WTC11 (cell line): ENCODE data around the gene GAL3ST3. TPM values are rescaled to one million over a fixed set of nuclear protein-coding genes. Genes with fewer than 3 reads are reported as not detected.

Source experiments
- ATAC-seq: fragments of 200-7000 bp; cut with Tn5 transposase; 2 replicates; pipeline ENCODE4 v1.10.0; 2021; ENCODE audit warnings: mild to moderate bottlenecking, moderate library complexity
- CTCF ChIA-PET: fragments of 300-600 bp; sonication (Branson Sonifier 250); formaldehyde crosslinking; loops from one replicate; lab custom pipeline; 2021; ENCODE audit warnings: antibody characterized with exemption; lab: Charles Lee
- POLR2A ChIA-PET: fragments of 350-600 bp; sonication (Branson Sonifier 250); formaldehyde crosslinking; loops from one replicate; lab custom pipeline; 2021; ENCODE audit warnings: antibody characterized with exemption; lab: Charles Lee
- DNase-seq: peaks from one replicate; pipeline ENCODE4 v3.0.0; 2021; ENCODE audit warnings: low spot score
- H3K27ac Mint-ChIP-seq: 2 replicates; pipeline ENCODE4 v1.8.0; 2021; ENCODE audit warnings: mixed read lengths
- H3K27me3 Mint-ChIP-seq: 2 replicates; pipeline ENCODE4 v1.8.0; 2021; ENCODE audit warnings: low read depth, mild to moderate bottlenecking, moderate library complexity, mixed read lengths
- H3K36me3 Mint-ChIP-seq: 2 replicates; pipeline ENCODE4 v1.8.0; 2021; ENCODE audit warnings: mixed read lengths
- H3K4me1 Mint-ChIP-seq: 2 replicates; pipeline ENCODE4 v1.8.0; 2022; ENCODE audit warnings: mixed read lengths
- H3K4me3 Mint-ChIP-seq: 2 replicates; pipeline ENCODE4 v1.8.0; 2021; ENCODE audit warnings: mild to moderate bottlenecking, moderate library complexity, mixed read lengths
- H3K9me3 Mint-ChIP-seq: 2 replicates; pipeline ENCODE4 v1.8.0; 2021; ENCODE audit warnings: mixed read lengths
- CBFB ChIP-seq: sonication (generic); formaldehyde crosslinking; IDR thresholded peaks from 2 replicates; pipeline ENCODE4 v1.8.1; 2022; ENCODE audit warnings: mild to moderate bottlenecking, low read depth, missing genetic modification reagents
- CREB1 ChIP-seq: sonication (generic); formaldehyde crosslinking; IDR thresholded peaks from 2 replicates; pipeline ENCODE4 v1.8.0; 2023; ENCODE audit warnings: mild to moderate bottlenecking, missing genetic modification reagents
- ELF4 ChIP-seq: sonication (generic); formaldehyde crosslinking; IDR thresholded peaks from 2 replicates; pipeline ENCODE4 v1.8.1; 2022; ENCODE audit warnings: low read depth, mild to moderate bottlenecking, moderate library complexity, missing genetic modification reagents
- EMX1 ChIP-seq: fragments of 250-450 bp; sonication (Bioruptor Pico); IDR thresholded peaks from 2 replicates; pipeline ENCODE4 v1.8.0; 2021; ENCODE audit warnings: mild to moderate bottlenecking
- ESRRA ChIP-seq: sonication (generic); formaldehyde crosslinking; IDR thresholded peaks from 2 replicates; pipeline ENCODE4 v1.8.1; 2022; ENCODE audit warnings: mild to moderate bottlenecking, missing genetic modification reagents, borderline replicate concordance
- FOXJ3 ChIP-seq: sonication (generic); formaldehyde crosslinking; IDR thresholded peaks from 2 replicates; pipeline ENCODE4 v1.9.0; 2021; ENCODE audit warnings: missing genetic modification reagents, mild to moderate bottlenecking, borderline replicate concordance
- FOXP1 ChIP-seq: sonication (generic); formaldehyde crosslinking; IDR thresholded peaks from 2 replicates; pipeline ENCODE4 v1.8.0; 2022; ENCODE audit warnings: missing genetic modification reagents, mild to moderate bottlenecking, moderate library complexity, borderline replicate concordance
- GTF2I ChIP-seq: fragments of 250-450 bp; sonication (Bioruptor Pico); conservative IDR thresholded peaks from 2 replicates; pipeline ENCODE4 v1.4.0; 2021; ENCODE audit warnings: mild to moderate bottlenecking
- HMGA2 ChIP-seq: fragments of 250-450 bp; sonication (Bioruptor Pico); IDR thresholded peaks from 2 replicates; pipeline ENCODE4 v1.4.0; 2021; ENCODE audit warnings: mild to moderate bottlenecking, moderate library complexity
- IRF2 ChIP-seq: sonication (generic); formaldehyde crosslinking; IDR thresholded peaks from 2 replicates; pipeline ENCODE4 v1.8.0; 2022; ENCODE audit warnings: low read depth, missing genetic modification reagents, borderline replicate concordance
- JAZF1 ChIP-seq: fragments of 250-450 bp; sonication (Bioruptor Pico); IDR thresholded peaks from 2 replicates; pipeline ENCODE4 v1.9.0; 2021; ENCODE audit warnings: moderate library complexity, mild to moderate bottlenecking, inconsistent platforms
- NR1H2 ChIP-seq: sonication (generic); formaldehyde crosslinking; IDR thresholded peaks from 2 replicates; pipeline ENCODE4 v1.9.0; 2021; ENCODE audit warnings: mild to moderate bottlenecking, moderate library complexity, missing genetic modification reagents
- NR2C2 ChIP-seq: sonication (generic); formaldehyde crosslinking; IDR thresholded peaks from 2 replicates; pipeline ENCODE4 v1.8.0; 2022; ENCODE audit warnings: mild to moderate bottlenecking, missing genetic modification reagents
- RELA ChIP-seq: sonication (generic); formaldehyde crosslinking; IDR thresholded peaks from 2 replicates; pipeline ENCODE4 v1.8.1; 2022; ENCODE audit warnings: missing genetic modification reagents, mild to moderate bottlenecking, borderline replicate concordance
- RORB ChIP-seq: fragments of 250-450 bp; sonication (Bioruptor Pico); IDR thresholded peaks from 2 replicates; pipeline ENCODE4 v1.9.0; 2021; ENCODE audit warnings: mild to moderate bottlenecking
- SMAD3 ChIP-seq: sonication (generic); formaldehyde crosslinking; IDR thresholded peaks from 2 replicates; pipeline ENCODE4 v1.8.0; 2022; ENCODE audit warnings: missing genetic modification reagents, mild to moderate bottlenecking, borderline replicate concordance
- SP1 ChIP-seq: sonication (generic); formaldehyde crosslinking; conservative IDR thresholded peaks from 2 replicates; pipeline ENCODE4 v1.8.1; 2022; ENCODE audit warnings: missing genetic modification reagents
- USF2 ChIP-seq: sonication (generic); formaldehyde crosslinking; IDR thresholded peaks from 2 replicates; pipeline ENCODE4 v1.8.1; 2023; ENCODE audit warnings: mild to moderate bottlenecking, missing genetic modification reagents, moderate library complexity
- ZMAT4 ChIP-seq: fragments of 250-450 bp; sonication (Bioruptor Pico); IDR thresholded peaks from 2 replicates; pipeline ENCODE4 v1.9.0; 2021; ENCODE audit warnings: mild to moderate bottlenecking
- ZNF232 ChIP-seq: sonication (generic); formaldehyde crosslinking; IDR thresholded peaks from 2 replicates; pipeline ENCODE4 v1.8.0; 2022; ENCODE audit warnings: mild to moderate bottlenecking, missing genetic modification reagents
- ZNF317 ChIP-seq: sonication (generic); formaldehyde crosslinking; IDR thresholded peaks from 2 replicates; pipeline ENCODE4 v1.8.1; 2023; ENCODE audit warnings: low read depth, mild to moderate bottlenecking, moderate library complexity, missing genetic modification reagents, borderline replicate concordance
- ZNF396 ChIP-seq: fragments of 250-450 bp; sonication (Bioruptor Pico); IDR thresholded peaks from 2 replicates; pipeline ENCODE4 v1.8.0; 2021; ENCODE audit warnings: mild to moderate bottlenecking, moderate library complexity, borderline replicate concordance
- ZNF416 ChIP-seq: fragments of 250-450 bp; sonication (Bioruptor Pico); IDR thresholded peaks from 2 replicates; pipeline ENCODE4 v1.9.0; 2021; ENCODE audit warnings: mild to moderate bottlenecking, inconsistent platforms
- ZNF532 ChIP-seq: fragments of 250-450 bp; sonication (Bioruptor Pico); IDR thresholded peaks from 2 replicates; pipeline ENCODE4 v1.9.0; 2021; ENCODE audit warnings: mild to moderate bottlenecking, borderline replicate concordance
- total RNA-seq: library from RNA; stranded (reverse); gene quantifications from 3 replicates; pipeline ENCODE4 v1.2.3, GENCODE V29; 2021
- TF ChIP-seq, protein P1 (sequence below): fragments of 250-450 bp; sonication (Bioruptor Pico); IDR thresholded peaks from 2 replicates; pipeline ENCODE4 v1.8.0; 2021; ENCODE audit warnings: mild to moderate bottlenecking
- TF ChIP-seq, protein P2 (sequence below): fragments of 250-450 bp; sonication (Bioruptor Pico); IDR thresholded peaks from 2 replicates; pipeline ENCODE4 v1.9.0; 2021; ENCODE audit warnings: mild to moderate bottlenecking

Gene GAL3ST3
- total RNA-seq, 1 experiment from 2014 or later, result 21.3 TPM

- no peak for DNase-seq
- Mint-ChIP-seq H3K27me3 (no peaks in the 10 kb centered on the region), H3K36me3 (peaks cover 9% of the 10 kb centered on the region), H3K4me3 (no peak overlapping the region), H3K9me3 (no peaks in the 10 kb centered on the region), H3K27ac (peak overlapping the region; percentile 71; the same call in 1 of the 2 replicates), H3K4me1 (no peaks in the 10 kb centered on the region)
- no peak for TF ChIP-seq SMAD3 (CRISPR knock-in tag)
- no peak for TF ChIP-seq ZNF396 (CRISPR knock-in tag)
- TF ChIP-seq CBFB, result no peak
- TF ChIP-seq GTF2I (CRISPR knock-in tag), result no peak
- no peak for TF ChIP-seq FOXP1 (CRISPR knock-in tag)
- no peak for TF ChIP-seq ELF4 (CRISPR knock-in tag)
- no peak for TF ChIP-seq ZNF416
- no peak for TF ChIP-seq EMX1 (CRISPR knock-in tag)
- no peak for TF ChIP-seq ESRRA (CRISPR knock-in tag)
- no peak for TF ChIP-seq IRF2
- no peak for TF ChIP-seq USF2
- no peak for TF ChIP-seq NR2C2 (CRISPR knock-in tag)
- no peak for TF ChIP-seq HMGA2 (CRISPR knock-in tag)
- TF ChIP-seq, protein P1, sequence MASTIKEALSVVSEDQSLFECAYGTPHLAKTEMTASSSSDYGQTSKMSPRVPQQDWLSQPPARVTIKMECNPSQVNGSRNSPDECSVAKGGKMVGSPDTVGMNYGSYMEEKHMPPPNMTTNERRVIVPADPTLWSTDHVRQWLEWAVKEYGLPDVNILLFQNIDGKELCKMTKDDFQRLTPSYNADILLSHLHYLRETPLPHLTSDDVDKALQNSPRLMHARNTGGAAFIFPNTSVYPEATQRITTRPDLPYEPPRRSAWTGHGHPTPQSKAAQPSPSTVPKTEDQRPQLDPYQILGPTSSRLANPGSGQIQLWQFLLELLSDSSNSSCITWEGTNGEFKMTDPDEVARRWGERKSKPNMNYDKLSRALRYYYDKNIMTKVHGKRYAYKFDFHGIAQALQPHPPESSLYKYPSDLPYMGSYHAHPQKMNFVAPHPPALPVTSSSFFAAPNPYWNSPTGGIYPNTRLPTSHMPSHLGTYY (CRISPR knock-in tag), result no peak
- TF ChIP-seq NR1H2 (CRISPR knock-in tag), result no peak
- no peak for TF ChIP-seq ZNF532
- TF ChIP-seq RELA (CRISPR knock-in tag), result no peak
- TF ChIP-seq ZNF232 (CRISPR knock-in tag), result no peak
- CTCF ChIA-PET, result interaction anchor here (0.7 to 1.3 kb wide), 3 partner anchors 43 to 65 kb away, joined by 3 to 4 read pairs (median 3); no protein-coding TSS in a partner anchor
- ATAC-seq, result no peak
- POLR2A ChIA-PET, result no interaction called here
Measured at GRCh38 chr11:66077927-66078326, 29.0 kb upstream of the GAL3ST3 start.

GRCh38 chr11:66076561-66076960 is 27.6 kb upstream of the GAL3ST3 start:
- Mint-ChIP-seq H3K36me3 (peaks cover 9% of the 10 kb centered on the region), H3K27ac (no peak overlapping the region), H3K27me3 (no peaks in the 10 kb centered on the region), H3K9me3 (no peaks in the 10 kb centered on the region), H3K4me3 (no peak overlapping the region), H3K4me1 (peaks cover 9% of the 10 kb centered on the region)
- CTCF ChIA-PET, result interaction anchor here (0.5 to 1.4 kb wide), 4 partner anchors 9 to 188 kb away, joined by 3 to 5 read pairs (median 3); partner anchors contain the start of gene FIBP
- no peak for DNase-seq
- POLR2A ChIA-PET, result no interaction called here
- no peak for ATAC-seq
- TF ChIP-seq JAZF1 (CRISPR knock-in tag) (no peak), FOXP1 (CRISPR knock-in tag) (no peak), ZMAT4 (CRISPR knock-in tag) (no peak), FOXJ3 (CRISPR knock-in tag) (no peak), ZNF317 (CRISPR knock-in tag) (no peak), CREB1 (CRISPR knock-in tag) (no peak), RORB (CRISPR knock-in tag) (no peak), SP1 (CRISPR knock-in tag) (no peak)
- TF ChIP-seq, protein P2, sequence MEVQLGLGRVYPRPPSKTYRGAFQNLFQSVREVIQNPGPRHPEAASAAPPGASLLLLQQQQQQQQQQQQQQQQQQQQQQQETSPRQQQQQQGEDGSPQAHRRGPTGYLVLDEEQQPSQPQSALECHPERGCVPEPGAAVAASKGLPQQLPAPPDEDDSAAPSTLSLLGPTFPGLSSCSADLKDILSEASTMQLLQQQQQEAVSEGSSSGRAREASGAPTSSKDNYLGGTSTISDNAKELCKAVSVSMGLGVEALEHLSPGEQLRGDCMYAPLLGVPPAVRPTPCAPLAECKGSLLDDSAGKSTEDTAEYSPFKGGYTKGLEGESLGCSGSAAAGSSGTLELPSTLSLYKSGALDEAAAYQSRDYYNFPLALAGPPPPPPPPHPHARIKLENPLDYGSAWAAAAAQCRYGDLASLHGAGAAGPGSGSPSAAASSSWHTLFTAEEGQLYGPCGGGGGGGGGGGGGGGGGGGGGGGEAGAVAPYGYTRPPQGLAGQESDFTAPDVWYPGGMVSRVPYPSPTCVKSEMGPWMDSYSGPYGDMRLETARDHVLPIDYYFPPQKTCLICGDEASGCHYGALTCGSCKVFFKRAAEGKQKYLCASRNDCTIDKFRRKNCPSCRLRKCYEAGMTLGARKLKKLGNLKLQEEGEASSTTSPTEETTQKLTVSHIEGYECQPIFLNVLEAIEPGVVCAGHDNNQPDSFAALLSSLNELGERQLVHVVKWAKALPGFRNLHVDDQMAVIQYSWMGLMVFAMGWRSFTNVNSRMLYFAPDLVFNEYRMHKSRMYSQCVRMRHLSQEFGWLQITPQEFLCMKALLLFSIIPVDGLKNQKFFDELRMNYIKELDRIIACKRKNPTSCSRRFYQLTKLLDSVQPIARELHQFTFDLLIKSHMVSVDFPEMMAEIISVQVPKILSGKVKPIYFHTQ (CRISPR knock-in tag), result no peak
